Sigmoid colon (tissue), 4 donors: ENCODE results near the gene TMCO1.

Experiments used
- EP300 ChIP-seq, 4 donors: sonication (generic); formaldehyde crosslinking; IDR thresholded peaks; one replicate each; pipeline ENCODE4 v1.6.1; 2017; ENCODE audit warnings: antibody characterized with exemption in 4 of 4
- POLR2A ChIP-seq, 2 donors: fragments of 450-650 bp; IDR thresholded peaks; one replicate each; pipeline ENCODE4 v1.6.1; 2016; ENCODE audit warnings: antibody characterized with exemption in 2 of 2, mild to moderate bottlenecking in 2 of 2, moderate library complexity in 2 of 2
- POLR2AphosphoS5 ChIP-seq, 4 donors: sonication (generic); formaldehyde crosslinking; IDR thresholded peaks; one replicate each; pipeline ENCODE4 v1.6.1; 2017; ENCODE audit warnings: antibody characterized with exemption in 4 of 4
- TF ChIP-seq, protein P1 (sequence below), 4 experiments: fragments of 450-650 bp in 3 of 4; fragments of 200-600 bp in 1 of 4; IDR thresholded peaks; one replicate each; pipeline ENCODE4 v1.5.1; 2016 to 2019; ENCODE audit warnings: antibody characterized with exemption in 4 of 4, mild to moderate bottlenecking in 3 of 4, moderate library complexity in 2 of 4

DNA sequence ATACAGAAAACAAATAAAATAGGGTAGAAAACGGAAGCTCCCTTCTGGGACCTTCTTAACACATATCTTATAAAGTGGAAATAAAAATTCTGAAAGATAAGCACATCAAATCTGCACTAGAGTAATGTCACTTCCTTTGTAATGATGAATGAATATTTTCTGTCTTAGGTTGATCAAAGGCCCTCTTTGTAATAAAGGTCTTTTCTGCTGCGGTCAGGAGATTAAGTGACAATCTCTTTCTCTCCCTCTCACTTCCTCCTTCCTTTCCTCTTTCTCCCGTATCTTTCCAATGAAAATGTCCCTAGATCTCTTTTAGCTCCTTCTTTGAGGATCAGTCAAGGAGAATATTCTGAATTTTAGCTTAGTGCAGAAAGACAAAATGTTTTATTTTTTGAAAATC lies 33.8 kb downstream of the TMCO1 start:
- TF ChIP-seq, protein P1, sequence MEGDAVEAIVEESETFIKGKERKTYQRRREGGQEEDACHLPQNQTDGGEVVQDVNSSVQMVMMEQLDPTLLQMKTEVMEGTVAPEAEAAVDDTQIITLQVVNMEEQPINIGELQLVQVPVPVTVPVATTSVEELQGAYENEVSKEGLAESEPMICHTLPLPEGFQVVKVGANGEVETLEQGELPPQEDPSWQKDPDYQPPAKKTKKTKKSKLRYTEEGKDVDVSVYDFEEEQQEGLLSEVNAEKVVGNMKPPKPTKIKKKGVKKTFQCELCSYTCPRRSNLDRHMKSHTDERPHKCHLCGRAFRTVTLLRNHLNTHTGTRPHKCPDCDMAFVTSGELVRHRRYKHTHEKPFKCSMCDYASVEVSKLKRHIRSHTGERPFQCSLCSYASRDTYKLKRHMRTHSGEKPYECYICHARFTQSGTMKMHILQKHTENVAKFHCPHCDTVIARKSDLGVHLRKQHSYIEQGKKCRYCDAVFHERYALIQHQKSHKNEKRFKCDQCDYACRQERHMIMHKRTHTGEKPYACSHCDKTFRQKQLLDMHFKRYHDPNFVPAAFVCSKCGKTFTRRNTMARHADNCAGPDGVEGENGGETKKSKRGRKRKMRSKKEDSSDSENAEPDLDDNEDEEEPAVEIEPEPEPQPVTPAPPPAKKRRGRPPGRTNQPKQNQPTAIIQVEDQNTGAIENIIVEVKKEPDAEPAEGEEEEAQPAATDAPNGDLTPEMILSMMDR (IDR thresholded peaks at IDR 0.05): no peak
- TF ChIP-seq POLR2AphosphoS5 (IDR thresholded peaks at IDR 0.05) (no peak), POLR2A (IDR thresholded peaks at IDR 0.05) (no peak), EP300 (IDR thresholded peaks at IDR 0.05) (no peak)
